HepG2 (cell line): Measurements from ENCODE around the gene EFCAB13. TPM values are rescaled to one million over a fixed set of nuclear protein-coding genes. Genes with fewer than 3 reads are reported as not detected.

Experiments
- AHR ChIP-seq: IDR thresholded peaks from 2 replicates; pipeline ENCODE4 v1.6.1; 2018; ENCODE audit warnings: missing genetic modification reagents, missing compliant biosample characterization
- CC2D1A ChIP-seq: sonication (generic); formaldehyde crosslinking; IDR thresholded peaks from 2 replicates; pipeline ENCODE4 v1.8.1; 2023; ENCODE audit warnings: mild to moderate bottlenecking, missing genetic modification reagents
- CREM ChIP-seq, 2 experiments: sonication (generic) in 1 of 2; formaldehyde crosslinking in 1 of 2; IDR thresholded peaks; 2 replicates each; pipeline versions ENCODE4 v1.4.0 to v1.6.1; 2016 to 2020; ENCODE audit warnings: antibody characterized with exemption in 1 of 2, mild to moderate bottlenecking in 1 of 2, missing genetic modification reagents in 1 of 2
- FOXP1 ChIP-seq, 2 experiments: fragments of 450-650 bp in 1 of 2; IDR thresholded peaks; 2 replicates each; pipeline ENCODE4 v1.6.1; 2017 to 2018; ENCODE audit warnings: antibody characterized with exemption in 1 of 2
- GATA4 ChIP-seq: sonication (generic); IDR thresholded peaks from 2 replicates; pipeline ENCODE4 v1.6.1; 2016; ENCODE audit warnings: antibody characterized with exemption, low read depth, borderline replicate concordance
- RFX1 ChIP-seq: fragments of 450-650 bp; IDR thresholded peaks from 2 replicates; pipeline ENCODE4 v1.6.1; 2017
- SMAD1 ChIP-seq: sonication (generic); formaldehyde crosslinking; IDR thresholded peaks from 2 replicates; pipeline ENCODE4 v1.4.0; 2020; ENCODE audit warnings: missing genetic modification reagents, low read depth, mild to moderate bottlenecking, borderline replicate concordance
- SUZ12 ChIP-seq: fragments of 150-350 bp; IDR thresholded peaks from 2 replicates; pipeline ENCODE4 v1.6.1; 2014; ENCODE audit warnings: low read depth, low read length
- TCF7L2 ChIP-seq: IDR thresholded peaks from 2 replicates; pipeline ENCODE4 v1.6.1; 2011; ENCODE audit warnings: mild to moderate bottlenecking, low read depth, low read length, moderate library complexity
- ZFP41 ChIP-seq: sonication (generic); formaldehyde crosslinking; IDR thresholded peaks from 2 replicates; pipeline ENCODE4 v1.4.0; 2020; ENCODE audit warnings: mild to moderate bottlenecking, missing genetic modification reagents, borderline replicate concordance
- ZNF136 ChIP-seq: sonication (generic); formaldehyde crosslinking; IDR thresholded peaks from 2 replicates; pipeline ENCODE4 v1.8.1; 2022; ENCODE audit warnings: low read depth, mild to moderate bottlenecking, moderate library complexity, missing genetic modification reagents
- ZNF441 ChIP-seq: sonication (generic); formaldehyde crosslinking; IDR thresholded peaks from 2 replicates; pipeline ENCODE4 v1.7.0; 2021; ENCODE audit warnings: missing genetic modification reagents, borderline replicate concordance
- ZNF451 ChIP-seq: sonication (generic); formaldehyde crosslinking; IDR thresholded peaks from 2 replicates; pipeline ENCODE4 v1.5.0; 2020; ENCODE audit warnings: mild to moderate bottlenecking, missing genetic modification reagents
- polyA plus RNA-seq, 8 experiments: library from polyadenylated mRNA; depleted of rRNA in 3 of 8; stranded (reverse) in 7 of 8; unstranded in 1 of 8; fragments of >200 nt; fragmentation: Illumina TruSeq in 4 of 8; extraction: Trizol in 4 of 8; gene quantifications; 2 replicates each; pipeline versions ENCODE4 v1.2.1 to v1.2.3, GENCODE V29; 2011 to 2016; ENCODE audit warnings: low read depth in 4 of 8, missing spikeins in 1 of 8, mixed read lengths in 1 of 8; ENCODE audit not compliant: insufficient read depth in 1 of 8
- total RNA-seq, 5 experiments: library from RNA; depleted of rRNA; stranded (reverse); fragments of >200 nt; fragmentation: Illumina TruSeq; extraction: Trizol; gene quantifications; 2 replicates each; pipeline ENCODE4 v1.2.3, GENCODE V29; 2016; ENCODE audit warnings: low read depth in 1 of 5
- TF ChIP-seq, protein P1 (sequence below): sonication (generic); formaldehyde crosslinking; IDR thresholded peaks from 2 replicates; pipeline ENCODE4 v1.8.0; 2022; ENCODE audit warnings: mild to moderate bottlenecking, missing genetic modification reagents, moderate library complexity
- TF ChIP-seq, protein P2 (sequence below): IDR thresholded peaks from 2 replicates; pipeline ENCODE4 v1.6.1; 2016; ENCODE audit warnings: missing compliant biosample characterization, missing genetic modification reagents, borderline replicate concordance
- TF ChIP-seq, protein P3 (sequence below): sonication (generic); formaldehyde crosslinking; IDR thresholded peaks from 2 replicates; pipeline ENCODE4; 2020; ENCODE audit warnings: missing genetic modification reagents, mild to moderate bottlenecking, borderline replicate concordance
- TF ChIP-seq, protein P4 (sequence below): IDR thresholded peaks from 2 replicates; pipeline ENCODE4 v1.6.1; 2016; ENCODE audit warnings: control low read depth

Gene EFCAB13
- total and polyA plus RNA-seq, 2 of the 13 experiments (the other 11 are each of a cell fraction or from before 2014, with no cell fraction given) = 0.22 to 0.71 TPM

DNA sequence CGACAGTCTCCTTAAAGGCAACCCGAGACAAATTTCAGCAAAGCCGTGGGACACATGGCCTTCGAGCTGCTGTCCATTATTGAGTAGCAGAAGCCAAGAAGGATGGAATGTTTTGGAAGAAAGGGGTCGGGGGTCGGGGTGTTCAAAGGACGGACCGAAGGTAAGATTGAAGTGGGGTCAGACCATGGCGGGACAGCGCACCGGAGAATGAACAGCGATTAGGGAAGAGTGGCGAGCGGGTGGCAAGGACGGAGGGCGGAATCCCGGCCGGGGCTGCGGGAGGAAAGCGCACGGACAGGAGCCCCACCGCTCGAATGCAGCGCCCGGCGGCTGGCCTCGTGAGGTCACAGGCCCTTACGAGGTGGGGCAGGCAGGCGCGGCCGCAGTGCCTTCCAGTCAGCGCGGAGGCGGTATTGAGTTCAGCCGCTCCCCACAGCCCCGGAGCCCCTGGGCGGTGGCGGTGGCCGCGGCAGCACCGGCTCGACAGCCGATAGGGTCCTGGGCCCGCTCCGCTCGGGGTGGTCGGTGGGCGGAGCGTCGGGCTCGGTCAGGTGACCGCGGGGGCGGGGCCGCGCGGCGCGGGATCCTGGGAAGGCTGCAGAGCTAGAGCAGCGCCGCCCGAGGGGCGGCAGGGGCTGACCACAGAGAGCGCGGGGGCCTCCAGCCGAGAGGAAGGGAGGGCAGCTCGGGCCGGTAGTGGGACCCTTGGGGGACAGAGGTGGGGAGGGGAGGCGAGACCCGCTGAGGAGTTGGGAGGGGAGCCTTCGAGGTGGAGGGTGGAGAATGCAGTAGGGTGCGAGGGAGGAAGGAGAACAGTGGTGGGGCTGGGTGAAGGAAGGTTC, at the start of gene EFCAB13 (continued):
- TF ChIP-seq GATA4 (peak; percentile 19; the same call in 1 of the 2 replicates), ZNF451 (CRISPR knock-in tag) (peak; percentile 99), SUZ12 (no peak), SMAD1 (CRISPR knock-in tag) (peak; percentile 96; the same call in 1 of the 2 replicates), CREM (IDR thresholded peaks at IDR 0.05) (no peak), CREM (CRISPR knock-in tag; IDR thresholded peaks at IDR 0.05) (no peak), FOXP1 (IDR thresholded peaks at IDR 0.05) (no peak), FOXP1 (CRISPR knock-in tag; IDR thresholded peaks at IDR 0.05) (no peak), CC2D1A (CRISPR knock-in tag) (no peak), ZNF136 (0 out of 2 replicates have a peak, but pooled peaks have one; percentile 30), RFX1 (no peak), AHR (CRISPR knock-in tag) (peak; percentile 94; the same call in 1 of the 2 replicates), TCF7L2 (no peak), ZFP41 (CRISPR knock-in tag) (peak; percentile 97; the same call in 1 of the 2 replicates), ZNF441 (CRISPR knock-in tag) (peak; percentile 88)
- TF ChIP-seq, protein P1, sequence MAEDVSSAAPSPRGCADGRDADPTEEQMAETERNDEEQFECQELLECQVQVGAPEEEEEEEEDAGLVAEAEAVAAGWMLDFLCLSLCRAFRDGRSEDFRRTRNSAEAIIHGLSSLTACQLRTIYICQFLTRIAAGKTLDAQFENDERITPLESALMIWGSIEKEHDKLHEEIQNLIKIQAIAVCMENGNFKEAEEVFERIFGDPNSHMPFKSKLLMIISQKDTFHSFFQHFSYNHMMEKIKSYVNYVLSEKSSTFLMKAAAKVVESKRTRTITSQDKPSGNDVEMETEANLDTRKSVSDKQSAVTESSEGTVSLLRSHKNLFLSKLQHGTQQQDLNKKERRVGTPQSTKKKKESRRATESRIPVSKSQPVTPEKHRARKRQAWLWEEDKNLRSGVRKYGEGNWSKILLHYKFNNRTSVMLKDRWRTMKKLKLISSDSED (CRISPR knock-in tag) = no peak
- TF ChIP-seq, protein P2, sequence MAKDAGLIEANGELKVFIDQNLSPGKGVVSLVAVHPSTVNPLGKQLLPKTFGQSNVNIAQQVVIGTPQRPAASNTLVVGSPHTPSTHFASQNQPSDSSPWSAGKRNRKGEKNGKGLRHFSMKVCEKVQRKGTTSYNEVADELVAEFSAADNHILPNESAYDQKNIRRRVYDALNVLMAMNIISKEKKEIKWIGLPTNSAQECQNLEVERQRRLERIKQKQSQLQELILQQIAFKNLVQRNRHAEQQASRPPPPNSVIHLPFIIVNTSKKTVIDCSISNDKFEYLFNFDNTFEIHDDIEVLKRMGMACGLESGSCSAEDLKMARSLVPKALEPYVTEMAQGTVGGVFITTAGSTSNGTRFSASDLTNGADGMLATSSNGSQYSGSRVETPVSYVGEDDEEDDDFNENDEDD = peak; percentile 98
- TF ChIP-seq, protein P3, sequence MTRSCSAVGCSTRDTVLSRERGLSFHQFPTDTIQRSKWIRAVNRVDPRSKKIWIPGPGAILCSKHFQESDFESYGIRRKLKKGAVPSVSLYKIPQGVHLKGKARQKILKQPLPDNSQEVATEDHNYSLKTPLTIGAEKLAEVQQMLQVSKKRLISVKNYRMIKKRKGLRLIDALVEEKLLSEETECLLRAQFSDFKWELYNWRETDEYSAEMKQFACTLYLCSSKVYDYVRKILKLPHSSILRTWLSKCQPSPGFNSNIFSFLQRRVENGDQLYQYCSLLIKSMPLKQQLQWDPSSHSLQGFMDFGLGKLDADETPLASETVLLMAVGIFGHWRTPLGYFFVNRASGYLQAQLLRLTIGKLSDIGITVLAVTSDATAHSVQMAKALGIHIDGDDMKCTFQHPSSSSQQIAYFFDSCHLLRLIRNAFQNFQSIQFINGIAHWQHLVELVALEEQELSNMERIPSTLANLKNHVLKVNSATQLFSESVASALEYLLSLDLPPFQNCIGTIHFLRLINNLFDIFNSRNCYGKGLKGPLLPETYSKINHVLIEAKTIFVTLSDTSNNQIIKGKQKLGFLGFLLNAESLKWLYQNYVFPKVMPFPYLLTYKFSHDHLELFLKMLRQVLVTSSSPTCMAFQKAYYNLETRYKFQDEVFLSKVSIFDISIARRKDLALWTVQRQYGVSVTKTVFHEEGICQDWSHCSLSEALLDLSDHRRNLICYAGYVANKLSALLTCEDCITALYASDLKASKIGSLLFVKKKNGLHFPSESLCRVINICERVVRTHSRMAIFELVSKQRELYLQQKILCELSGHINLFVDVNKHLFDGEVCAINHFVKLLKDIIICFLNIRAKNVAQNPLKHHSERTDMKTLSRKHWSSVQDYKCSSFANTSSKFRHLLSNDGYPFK (CRISPR knock-in tag) = peak; percentile 57; the same call in 1 of the 2 replicates
- TF ChIP-seq, protein P4, sequence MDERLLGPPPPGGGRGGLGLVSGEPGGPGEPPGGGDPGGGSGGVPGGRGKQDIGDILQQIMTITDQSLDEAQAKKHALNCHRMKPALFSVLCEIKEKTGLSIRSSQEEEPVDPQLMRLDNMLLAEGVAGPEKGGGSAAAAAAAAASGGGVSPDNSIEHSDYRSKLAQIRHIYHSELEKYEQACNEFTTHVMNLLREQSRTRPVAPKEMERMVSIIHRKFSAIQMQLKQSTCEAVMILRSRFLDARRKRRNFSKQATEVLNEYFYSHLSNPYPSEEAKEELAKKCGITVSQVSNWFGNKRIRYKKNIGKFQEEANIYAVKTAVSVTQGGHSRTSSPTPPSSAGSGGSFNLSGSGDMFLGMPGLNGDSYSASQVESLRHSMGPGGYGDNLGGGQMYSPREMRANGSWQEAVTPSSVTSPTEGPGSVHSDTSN (CRISPR knock-in tag) = no peak
